NCI-H526 (cell line): ENCODE measurements around the gene ORM1.
A peak's percentile ranks its signal among the peaks of the same experiment; 100 is the strongest.
"Not testable (repeated sequence)": the region's sequence is repeated elsewhere in the genome, so short reads cannot be mapped to it uniquely, and the experiment has no call there.

ENCODE experiments used
- DNase-seq, 2 experiments: peaks; one replicate each; lab custom pipeline; 2025; lab: John Stamatoyannopoulos, UW

Gene ORM1

GRCh38 chr9:114325684-114326254 is 2.9 kb downstream of the ORM1 start:
- not testable (repeated sequence) for DNase-seq

- no peak for DNase-seq
Measured at GRCh38 chr9:114327749-114328148, 4.9 kb downstream of the ORM1 start.

- not testable (repeated sequence) for DNase-seq
Measured at GRCh38 chr9:114328357-114328820, 5.5 kb downstream of the ORM1 start.

GRCh38 chr9:114328937-114329624 is 6.2 kb downstream of the ORM1 start:
- DNase-seq, result not testable (repeated sequence)

- DNase-seq, result not testable (repeated sequence)
Measured at GRCh38 chr9:114329625-114330022, 6.7 kb downstream of the ORM1 start, which contains the start of gene ORM2. ORM2 (plus strand) TSS chr9:114329869; CDS start chr9:114329905, 36 bp downstream.

- no peak for DNase-seq
Measured at GRCh38 chr9:114330636-114331035, 7.7 kb downstream of the ORM1 start.

GRCh38 chr9:114331229-114332195 is 8.6 kb downstream of the ORM1 start:
- DNase-seq, result not testable (repeated sequence)

GRCh38 chr9:114332474-114333040 is 9.7 kb downstream of the ORM1 start:
- not testable (repeated sequence) for DNase-seq

- not testable (repeated sequence) for DNase-seq
Measured at GRCh38 chr9:114333718-114334117, 10.8 kb downstream of the ORM1 start.

- DNase-seq, result no peak
Measured at GRCh38 chr9:114334490-114334889, 11.6 kb downstream of the ORM1 start.

- DNase-seq, result peak; percentile 5 to 35
Measured at GRCh38 chr9:114335745-114336144, 12.8 kb downstream of the ORM1 start.

GRCh38 chr9:114336157-114336556 is 13.3 kb downstream of the ORM1 start:
- no peak for DNase-seq

- DNase-seq, result no peak
Measured at GRCh38 chr9:114336699-114337395, 13.9 kb downstream of the ORM1 start.

GRCh38 chr9:114338187-114338586 is 15.3 kb downstream of the ORM1 start:
- DNase-seq, result no peak

- peak in 1 of 2 experiments; percentile 40 for DNase-seq
Measured at GRCh38 chr9:114339130-114339908, 16.4 kb downstream of the ORM1 start.

GRCh38 chr9:114341152-114341830 is 18.4 kb downstream of the ORM1 start:
- no peak for DNase-seq

- no peak for DNase-seq
Measured at GRCh38 chr9:114341991-114342390, 19.1 kb downstream of the ORM1 start.

GRCh38 chr9:114342755-114343440 is 20.0 kb downstream of the ORM1 start:
- DNase-seq, result no peak

- DNase-seq, result no peak
Measured at GRCh38 chr9:114343471-114344187, 20.7 kb downstream of the ORM1 start.
